NCI-H82 (cell line): Measurements from ENCODE around the gene OPN4.
A peak's percentile ranks its signal among the peaks of the same experiment; 100 is the strongest.
"Not testable (repeated sequence)": the region's sequence is repeated elsewhere in the genome, so short reads cannot be mapped to it uniquely, and the experiment has no call there.

ENCODE experiments used
- DNase-seq: peaks from one replicate; lab custom pipeline; 2025; lab: John Stamatoyannopoulos, UW

The OPN4 gene, protein sequence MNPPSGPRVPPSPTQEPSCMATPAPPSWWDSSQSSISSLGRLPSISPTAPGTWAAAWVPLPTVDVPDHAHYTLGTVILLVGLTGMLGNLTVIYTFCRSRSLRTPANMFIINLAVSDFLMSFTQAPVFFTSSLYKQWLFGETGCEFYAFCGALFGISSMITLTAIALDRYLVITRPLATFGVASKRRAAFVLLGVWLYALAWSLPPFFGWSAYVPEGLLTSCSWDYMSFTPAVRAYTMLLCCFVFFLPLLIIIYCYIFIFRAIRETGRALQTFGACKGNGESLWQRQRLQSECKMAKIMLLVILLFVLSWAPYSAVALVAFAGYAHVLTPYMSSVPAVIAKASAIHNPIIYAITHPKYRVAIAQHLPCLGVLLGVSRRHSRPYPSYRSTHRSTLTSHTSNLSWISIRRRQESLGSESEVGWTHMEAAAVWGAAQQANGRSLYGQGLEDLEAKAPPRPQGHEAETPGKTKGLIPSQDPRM

DNA sequence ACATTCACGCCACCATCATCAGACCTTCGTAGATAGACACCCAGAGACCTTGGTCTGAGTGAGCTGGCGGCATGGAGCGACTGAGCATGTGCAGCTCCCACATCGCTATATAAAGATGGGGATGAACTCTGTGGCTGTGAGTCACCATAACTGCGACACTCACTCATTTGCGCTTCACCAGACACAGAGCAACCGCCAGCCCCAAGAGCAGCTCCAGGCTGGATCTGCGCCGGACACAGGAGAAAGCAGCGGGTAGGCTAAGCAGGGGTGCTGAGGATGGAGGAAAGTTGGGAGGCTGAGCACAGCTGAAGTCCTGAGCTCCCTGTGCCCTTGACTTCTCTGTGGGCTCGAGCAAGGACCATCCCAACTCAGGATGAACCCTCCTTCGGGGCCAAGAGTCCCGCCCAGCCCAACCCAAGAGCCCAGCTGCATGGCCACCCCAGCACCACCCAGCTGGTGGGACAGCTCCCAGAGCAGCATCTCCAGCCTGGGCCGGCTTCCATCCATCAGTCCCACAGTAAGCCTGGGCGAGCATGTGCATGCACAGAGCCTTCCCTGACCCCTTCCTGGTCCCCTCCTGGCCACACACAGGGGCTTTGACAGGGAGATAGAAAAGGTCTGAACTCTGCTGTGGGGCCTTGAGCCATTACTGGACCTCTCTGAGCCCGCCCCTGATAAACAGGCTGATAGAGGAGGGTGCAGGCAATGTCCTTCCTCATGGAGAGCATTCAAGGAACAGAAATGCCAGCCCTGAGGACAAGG is at the start of gene OPN4:
Gene OPN4 (plus strand): TSS at position 137 of the 762 bp plus-strand sequence. CDS start 237 bp downstream, at position 374.
- DNase-seq, result no peak

DNA sequence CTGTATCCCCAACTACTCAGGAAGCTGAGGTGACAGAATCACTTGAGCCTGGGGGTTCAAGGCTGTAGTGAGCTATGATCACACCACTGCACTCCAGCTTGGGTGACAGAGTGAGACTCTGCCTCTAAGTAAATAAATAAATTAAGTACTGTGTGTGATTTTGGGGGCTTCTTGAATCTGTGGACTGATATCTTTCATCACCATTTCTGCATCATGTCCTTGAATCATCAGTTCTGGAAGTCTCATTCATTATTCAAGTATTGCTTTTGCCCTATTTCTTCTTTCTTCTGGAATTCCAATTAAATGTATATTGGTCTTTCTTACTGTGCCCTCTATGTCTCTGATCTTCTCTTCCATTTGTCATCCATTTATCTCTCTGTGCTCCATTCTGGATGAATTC is 46.7 kb upstream of the OPN4 start:
- DNase-seq, result no peak

DNA sequence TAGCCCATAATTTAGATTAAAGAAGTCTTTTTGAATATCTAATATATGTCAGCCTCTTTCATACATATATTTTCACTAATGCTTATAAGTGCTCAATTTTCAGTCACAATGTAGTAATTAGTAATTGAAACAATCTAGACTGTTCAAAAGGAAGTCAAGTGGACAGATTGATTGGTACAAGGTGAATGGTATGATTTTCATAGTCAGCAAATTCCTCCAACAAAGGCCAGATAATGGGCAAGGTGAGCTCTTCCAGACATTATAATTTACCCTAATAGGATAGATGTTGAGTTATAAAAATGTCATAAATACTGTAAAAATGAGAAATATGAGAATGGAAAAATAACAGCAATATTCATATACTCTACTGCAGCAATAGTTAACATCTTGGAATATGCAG is 44.4 kb upstream of the OPN4 start:
- no peak for DNase-seq

DNA sequence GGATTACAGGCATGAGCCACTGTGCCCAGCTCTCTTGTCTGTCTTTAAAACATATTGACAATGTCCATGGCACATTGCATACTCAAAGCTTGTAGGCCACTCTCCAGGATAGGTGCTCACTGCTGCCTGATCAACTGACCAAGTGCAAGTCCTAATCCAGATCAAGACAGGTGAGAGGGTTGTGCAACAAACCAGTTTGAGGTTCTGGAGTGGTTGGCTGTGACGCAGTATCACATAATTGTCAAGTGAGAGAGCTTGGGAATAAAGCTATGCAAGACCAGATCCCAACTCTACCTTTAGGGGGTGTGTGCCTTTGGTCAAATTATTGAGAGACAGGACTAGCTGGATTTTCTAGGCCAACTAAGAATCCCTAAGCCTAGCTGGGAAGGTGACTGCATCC is 43.0 kb upstream of the OPN4 start:
- peak; percentile 2 for DNase-seq

DNA sequence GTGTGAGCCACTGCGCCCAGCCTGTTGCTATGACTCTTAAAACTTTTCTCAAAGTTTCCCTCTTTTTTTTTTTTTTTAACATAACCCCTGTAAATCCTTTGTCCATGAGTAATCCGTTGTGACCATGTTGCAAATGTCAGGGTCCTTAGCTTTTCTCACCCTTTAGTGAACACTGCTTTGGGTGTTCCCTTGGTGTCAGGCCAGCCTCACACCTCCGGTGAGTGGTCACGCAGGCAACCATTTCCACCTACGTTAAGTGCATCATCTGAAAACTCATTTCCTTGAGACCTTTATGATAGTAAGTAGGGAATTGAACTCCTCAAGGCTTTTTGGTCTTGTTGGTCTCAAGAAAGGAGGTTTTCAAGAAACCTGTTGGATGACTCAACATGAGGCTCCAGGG is 41.3 kb upstream of the OPN4 start:
- DNase-seq, result no peak

DNA sequence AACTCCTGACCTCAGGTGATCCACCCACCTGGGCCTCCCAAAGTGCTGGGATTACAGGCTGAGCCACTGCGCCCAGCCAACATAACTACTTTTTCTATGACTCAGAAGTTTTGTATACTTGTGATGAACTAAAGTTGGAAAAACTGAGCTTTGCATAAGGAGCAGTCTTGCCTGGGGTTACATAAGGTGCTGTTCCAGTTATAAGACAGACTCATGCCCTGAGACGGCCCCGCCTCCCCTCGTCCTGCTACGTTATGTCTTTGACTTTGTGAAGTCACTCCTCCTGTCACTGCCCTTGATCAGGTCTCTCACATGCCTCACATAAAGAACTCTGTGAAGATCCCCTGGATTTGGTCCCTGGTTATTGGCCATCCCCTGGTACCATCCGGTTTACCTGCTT is 40.4 kb upstream of the OPN4 start:
- DNase-seq, result no peak

DNA sequence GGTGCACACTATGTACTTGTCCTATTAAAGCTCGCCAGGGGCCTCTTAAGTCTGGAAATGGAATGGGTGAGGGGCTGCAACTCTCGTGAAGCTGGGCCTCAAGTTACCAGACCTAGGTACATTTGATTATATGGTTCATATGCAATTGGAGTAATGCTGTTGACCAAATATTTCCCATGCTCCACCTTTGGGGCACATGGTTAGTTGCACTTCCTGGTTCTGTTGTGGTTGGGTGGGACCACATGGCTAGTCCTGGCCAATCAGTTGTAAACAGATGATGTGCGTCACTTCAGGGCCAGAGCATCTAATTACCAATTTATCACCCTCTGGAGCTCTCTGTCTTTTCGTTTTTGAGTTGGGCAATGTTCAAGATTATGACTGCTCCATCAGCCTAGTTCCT is 39.5 kb upstream of the OPN4 start:
- DNase-seq, result no peak

DNA sequence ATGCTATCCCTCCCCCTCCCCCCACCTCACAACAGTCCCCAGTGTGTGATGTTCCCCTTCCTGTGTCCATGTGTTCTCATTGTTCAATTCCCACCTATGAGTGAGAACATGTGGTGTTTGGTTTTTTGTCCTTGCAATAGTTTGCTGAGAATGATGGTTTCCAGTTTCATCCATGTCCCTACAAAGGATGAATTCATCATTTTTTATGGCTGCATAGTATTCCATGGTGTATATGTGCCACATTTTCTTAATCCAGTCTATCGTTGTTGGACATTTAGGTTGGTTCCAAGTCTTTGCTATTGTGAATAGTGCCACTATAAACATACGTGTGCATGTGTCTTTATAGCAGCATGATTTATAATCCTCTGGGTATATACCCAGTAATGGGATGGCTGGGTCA is 37.1 kb upstream of the OPN4 start:
- DNase-seq, result not testable (repeated sequence)

DNA sequence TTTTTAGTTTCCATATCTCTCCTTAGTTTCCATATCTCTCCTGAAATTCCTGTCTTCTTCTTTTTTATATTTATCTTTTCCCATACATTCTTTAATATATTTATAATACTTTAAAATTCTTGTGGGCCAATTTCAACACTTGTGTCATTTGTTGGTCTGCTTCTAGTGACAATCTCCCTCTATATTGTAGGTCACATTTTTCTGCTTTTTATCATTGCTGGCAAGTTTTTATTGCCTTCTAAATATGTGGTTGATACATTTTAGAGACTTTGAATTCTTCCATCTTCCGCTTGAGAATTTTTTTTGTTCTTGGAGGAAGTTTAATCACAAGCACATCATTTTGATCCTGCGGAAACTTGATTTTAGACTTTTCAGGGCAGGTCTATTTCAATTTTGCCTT is 26.0 kb upstream of the OPN4 start:
- no peak for DNase-seq

DNA sequence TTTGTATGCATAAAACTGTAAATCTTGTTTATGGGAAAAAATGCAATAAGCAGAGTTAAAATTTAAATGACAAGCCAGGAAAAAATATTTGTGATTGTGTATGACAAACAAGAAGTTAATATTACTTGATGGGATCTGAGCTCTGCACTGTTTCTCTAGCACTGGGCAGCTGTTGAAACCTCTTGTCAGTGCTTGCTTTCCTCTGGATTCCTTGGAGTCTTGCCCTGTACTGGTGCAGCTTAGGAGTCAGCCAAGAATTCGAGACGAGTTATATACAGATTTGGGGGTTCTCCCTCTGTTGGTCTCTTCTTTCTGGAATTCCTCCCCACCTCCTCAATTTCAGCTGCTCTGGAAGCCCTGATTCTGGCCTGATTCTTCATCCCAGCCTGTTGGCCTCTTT is 24.3 kb upstream of the OPN4 start:
- no peak for DNase-seq

DNA sequence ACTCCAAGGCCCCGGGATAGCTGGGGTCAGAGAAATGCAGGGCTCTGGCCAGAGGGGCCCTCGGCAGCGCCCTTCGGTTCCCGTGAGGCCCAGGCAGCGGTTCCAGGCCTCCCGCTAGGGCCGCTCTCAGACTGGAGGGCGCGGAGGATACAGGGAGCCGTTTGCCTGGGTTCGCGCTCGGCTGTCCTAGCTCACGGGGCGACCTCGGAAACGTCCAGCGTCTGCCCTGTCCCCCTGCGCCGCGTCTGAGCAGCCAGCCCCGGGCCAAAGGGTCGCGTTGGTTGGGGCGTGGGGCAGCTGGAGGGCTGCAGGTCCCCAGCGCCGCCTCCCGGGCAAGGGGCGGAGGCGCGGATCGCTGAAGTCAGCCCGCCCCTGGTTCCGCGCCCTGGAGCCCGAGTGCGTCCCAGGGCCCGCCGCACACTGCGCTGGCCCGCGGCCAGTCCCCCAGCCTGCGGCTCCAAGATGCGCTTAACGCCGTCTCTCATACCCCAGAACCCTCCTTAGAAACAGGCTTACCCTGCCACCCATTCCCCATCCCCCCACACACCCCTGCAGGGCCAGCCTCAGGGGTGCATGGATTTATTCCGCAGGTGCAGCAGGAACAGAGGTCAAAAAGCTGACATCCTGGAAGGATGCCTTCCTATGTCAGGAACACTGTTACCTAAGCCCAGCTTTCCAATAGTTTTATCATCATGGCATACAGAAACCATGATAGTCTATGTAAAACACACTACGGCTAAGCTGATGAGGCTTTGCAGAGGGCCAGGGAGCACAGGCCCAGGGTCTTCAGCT is 22.1 kb upstream of the OPN4 start:
- DNase-seq, result no peak

DNA sequence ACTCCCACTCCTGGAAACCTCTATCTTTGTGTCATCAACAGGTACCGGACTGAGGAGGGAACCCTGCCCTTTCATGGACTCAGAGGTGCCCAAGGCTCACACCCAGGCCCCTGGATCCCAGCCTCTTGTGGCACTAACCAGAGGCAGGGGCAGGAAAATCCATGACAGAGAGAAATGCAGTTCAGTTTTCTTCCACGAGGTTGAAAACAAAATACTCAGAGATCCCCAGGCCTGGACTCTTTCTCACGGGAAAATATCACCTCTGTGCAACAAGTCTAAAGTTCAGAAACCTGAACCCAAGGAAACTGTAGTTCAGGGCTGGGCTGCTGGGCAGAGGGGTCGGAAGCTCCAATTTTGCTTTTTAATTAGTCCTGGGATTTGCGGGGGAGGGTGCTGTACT is 21.4 kb upstream of the OPN4 start:
- DNase-seq, result no peak

DNA sequence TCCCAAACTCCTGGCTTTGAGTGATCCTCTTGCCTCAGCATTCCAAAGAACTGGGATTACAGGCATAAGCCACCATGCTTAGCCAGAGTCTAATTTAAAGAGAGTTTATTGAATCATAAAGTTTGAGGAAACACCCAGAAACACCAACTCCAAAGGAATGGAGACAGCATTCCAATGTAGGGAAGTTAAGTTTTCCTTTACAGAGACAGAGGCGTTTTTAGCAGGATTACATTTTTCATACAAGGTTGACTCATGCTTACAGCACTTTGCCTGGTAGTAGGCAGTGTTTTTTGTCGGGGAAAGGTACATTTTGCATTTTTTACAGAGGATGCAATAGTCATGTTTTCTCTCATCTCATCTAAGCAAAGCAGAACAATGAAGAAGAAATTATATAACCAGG is 18.9 kb upstream of the OPN4 start:
- no peak for DNase-seq

DNA sequence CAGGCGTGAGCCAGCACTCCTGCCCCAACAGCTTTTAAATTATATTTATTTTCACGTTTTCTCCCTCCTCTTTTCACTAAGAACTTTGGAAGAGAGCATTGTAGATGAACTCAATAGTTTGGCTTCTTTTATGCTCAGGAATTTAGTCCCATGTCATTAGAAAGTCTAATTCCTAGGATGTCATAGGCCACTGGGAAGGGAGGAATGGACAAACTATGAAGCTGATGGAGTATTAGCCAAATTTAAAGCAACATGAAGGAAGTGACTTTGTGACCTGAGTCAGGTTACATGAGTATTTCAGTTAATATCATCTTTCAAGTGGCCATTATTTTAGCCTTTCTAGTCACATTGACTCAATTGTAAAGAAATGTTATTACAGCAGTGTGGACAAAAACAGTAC is 18.0 kb upstream of the OPN4 start:
- no peak for DNase-seq

DNA sequence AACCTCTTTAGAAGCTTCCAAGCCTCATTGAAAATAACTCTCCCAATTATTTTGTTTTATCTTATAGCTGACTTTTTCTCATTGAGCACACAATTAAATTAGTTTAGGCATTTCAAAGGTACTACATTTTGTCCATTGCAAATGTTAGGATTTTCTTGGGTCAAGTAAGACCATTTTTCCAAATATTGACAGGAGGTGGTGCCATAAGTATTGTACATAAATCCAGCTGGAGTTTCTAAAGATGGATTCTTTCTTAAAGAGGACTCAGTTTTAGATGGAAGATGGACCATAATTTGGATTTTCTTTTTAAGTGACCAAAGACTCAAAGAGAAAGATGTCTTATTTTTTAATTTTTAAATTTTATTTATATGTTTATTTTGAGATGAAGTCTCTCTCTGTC is 12.3 kb upstream of the OPN4 start:
- no peak for DNase-seq

DNA sequence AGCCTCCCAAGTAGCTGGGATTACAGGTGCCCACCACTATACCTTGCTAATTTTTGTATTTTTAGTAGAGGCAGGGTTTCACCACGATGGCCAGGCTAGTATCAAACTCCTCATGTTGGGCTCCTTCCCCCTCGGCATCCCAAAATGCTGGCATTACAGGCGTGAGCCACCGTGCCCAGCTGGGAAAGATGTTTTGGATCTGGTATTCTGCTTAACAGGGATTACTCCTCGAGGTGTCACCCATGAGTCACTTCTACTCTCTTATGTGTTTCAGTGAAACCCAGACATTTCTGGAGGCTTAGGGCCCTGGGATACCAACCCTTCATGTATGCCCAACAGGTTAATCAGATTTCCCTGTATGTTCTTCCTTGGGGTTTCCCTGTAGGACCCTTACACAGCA is 11.8 kb upstream of the OPN4 start:
- no peak for DNase-seq

DNA sequence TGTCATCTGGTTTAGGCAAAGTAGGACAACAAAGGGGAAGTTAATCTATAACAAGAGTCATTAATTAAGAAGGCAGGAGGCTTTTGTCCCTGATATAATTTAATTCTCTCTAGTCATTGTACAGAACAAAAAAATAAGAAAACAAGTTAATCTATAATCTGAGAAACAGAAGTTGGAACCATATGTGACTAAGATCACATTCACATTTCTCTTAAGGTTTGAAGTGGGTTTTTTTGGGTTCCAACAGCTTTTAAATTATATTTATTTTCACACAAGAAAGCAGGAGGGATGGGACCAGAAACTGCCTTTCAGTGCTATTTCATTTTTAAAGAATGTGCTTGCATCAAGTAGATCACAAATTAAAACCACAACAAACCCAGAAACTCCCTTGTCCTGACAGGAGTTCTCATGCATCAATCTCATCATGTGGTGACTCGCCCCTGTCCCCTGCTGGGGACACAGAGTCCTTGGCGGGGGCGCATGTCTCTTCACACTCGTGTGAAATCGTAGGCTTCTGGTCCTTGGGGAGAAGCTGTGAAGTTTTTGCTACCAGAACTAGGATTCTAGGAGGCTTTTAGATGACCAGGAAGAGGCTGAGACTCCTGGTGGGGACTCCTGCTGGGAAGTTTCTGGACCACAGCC is 10.1 kb upstream of the OPN4 start:
- peak; percentile 38 for DNase-seq

DNA sequence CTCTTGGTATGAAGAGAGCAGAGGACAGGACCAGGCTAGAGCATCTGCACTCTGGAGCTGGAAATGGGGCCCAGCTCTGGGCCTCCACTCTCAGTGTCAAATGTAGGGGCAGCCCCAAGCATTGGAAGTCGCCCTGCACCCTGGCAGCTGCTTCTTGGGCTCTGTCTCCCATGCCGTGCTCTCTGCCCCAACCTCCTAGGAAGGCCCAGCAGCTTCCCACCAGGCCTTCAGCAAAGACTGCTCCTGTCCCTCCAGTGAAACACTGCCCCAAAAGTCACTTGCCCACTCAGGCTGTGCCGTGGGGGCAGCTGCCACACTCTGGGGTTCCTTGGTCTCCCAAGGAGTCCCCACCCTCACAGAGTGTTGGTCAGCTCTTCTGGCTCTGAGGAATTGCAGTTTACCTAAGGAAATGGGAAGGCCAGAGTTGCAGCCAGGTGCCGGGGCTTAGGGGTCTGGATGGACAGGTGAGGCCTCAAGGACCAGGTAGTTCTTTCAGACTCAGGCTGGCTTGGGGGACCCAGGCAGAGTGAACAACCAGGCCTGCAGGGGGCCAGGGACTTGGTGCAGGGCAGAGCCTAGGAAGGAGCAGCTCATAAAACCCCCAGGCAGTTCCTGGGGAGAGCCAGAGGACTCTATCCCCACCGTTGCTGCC is 9.4 kb upstream of the OPN4 start:
- no peak for DNase-seq

DNA sequence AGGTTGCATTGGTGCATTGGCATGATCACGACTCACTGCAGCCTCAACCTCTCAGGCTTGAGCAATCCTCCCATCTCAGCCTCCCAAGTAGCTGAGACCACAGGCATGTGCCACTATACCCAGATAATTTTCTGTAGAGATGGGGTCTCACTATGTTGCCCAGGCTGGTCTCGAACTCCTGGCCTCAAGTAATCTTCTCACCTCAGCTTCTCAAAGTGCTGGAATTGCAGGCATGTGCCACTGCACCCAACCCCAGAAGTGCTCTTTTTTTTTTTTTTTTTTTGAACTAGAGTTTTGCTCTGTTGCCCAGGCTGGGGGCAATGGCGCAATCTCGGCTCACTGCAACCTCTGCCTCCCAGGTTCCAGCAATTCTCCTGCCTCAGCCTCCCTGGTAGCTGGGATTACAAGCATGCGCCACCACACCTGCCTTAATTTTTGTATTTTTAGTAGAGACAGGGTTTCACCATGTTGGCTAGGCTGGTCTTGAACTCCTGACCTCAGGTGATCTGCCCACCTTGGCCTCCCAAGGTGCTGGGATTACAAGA is 8.7 kb upstream of the OPN4 start:
- DNase-seq, result not testable (repeated sequence)

DNA sequence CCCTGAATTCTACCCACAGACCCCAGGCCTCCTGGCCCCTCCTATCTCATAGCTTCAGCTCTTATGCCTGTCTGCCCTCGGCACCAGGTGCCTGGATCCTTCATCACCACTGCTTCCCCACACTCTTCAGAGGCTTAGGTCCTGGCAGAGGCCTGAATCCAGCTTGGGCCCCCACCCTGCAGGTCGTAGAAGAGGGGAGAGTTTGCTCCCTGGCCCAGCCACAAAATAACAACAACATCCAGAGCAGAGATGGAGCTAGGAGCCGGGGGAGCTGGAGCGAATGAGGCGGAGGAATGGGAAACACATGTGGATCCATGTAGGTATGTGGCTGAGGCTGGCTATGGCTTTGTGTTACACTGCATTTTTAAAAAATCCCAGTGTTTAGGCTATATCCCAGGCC is 7.8 kb upstream of the OPN4 start:
- no peak for DNase-seq

DNA sequence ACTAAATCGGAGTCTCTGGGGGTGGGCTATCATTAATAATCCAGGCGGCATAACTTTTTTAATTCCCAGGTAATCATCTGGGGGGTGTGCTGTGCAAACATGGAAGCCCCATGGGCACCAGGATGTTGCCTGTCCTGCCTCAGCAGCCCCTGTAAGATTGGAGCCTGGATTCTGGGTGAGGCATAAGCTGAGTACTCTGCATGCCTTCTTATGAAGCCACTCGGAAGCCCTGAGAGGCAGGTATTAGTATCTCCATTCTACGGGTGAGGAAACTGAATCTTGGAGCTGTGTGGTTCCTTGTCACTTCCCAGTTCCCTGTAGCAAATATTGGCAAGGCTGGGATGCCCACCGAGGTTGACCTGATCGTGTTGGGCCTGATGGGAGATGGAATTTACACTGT is 7.4 kb upstream of the OPN4 start:
- no peak for DNase-seq
